Left colon (tissue), 2 donors: ENCODE data around the gene LATS1. TPM values are rescaled to one million over a fixed set of nuclear protein-coding genes. Genes with fewer than 3 reads are reported as not detected.

Experiments used
- total RNA-seq, 2 donors: library from RNA; stranded (reverse); fragmentation: NEBNext Ultra II Directional; extraction: Animal tissue kit (Norgen Biotek cat#: 25700); gene quantifications; one replicate each; pipeline ENCODE4 v1.2.1, GENCODE V29; 2021
- donor health status: DM: no; HTN: no; CAD: no.
- donor health status: DM: yes; HTN: yes; CAD: no.

Gene LATS1
- total RNA-seq, 2 donors from 2014 or later, result 21.7 to 22.7 TPM

Other genes starting within 250 kb of the LATS1 start
- gene ZC3H12D, start 233.1 kb downstream of the LATS1 start, total RNA-seq, result 1 to 10 TPM; 4.3 to 8.7 TPM
- 10 to 100 TPM; 18.6 to 24.3 TPM for gene PPIL4, start 172.1 kb downstream of the LATS1 start, total RNA-seq
- gene GINM1, start 151.7 kb downstream of the LATS1 start, total RNA-seq, result 10 to 100 TPM; 39.4 to 48.1 TPM
- 10 to 100 TPM; 11.1 to 11.3 TPM for gene KATNA1, start 69.4 kb downstream of the LATS1 start, total RNA-seq
- gene NUP43, start 28.4 kb upstream of the LATS1 start, total RNA-seq, result 10 to 100 TPM; 19.6 to 29.4 TPM
- 10 to 100 TPM; 52.4 to 55.9 TPM for gene PCMT1, start 31.6 kb upstream of the LATS1 start, total RNA-seq
- 10 to 100 TPM; 21.9 to 22.2 TPM for gene LRP11, start 146.3 kb upstream of the LATS1 start, total RNA-seq
- under 1 TPM in 1 of 2 donors, not detected in 1; 0.61 TPM for gene RAET1E, start 180.0 kb upstream of the LATS1 start, total RNA-seq
- gene RAET1G, start 205.0 kb upstream of the LATS1 start, total RNA-seq, result not detected
- gene ULBP2, start 223.9 kb upstream of the LATS1 start, total RNA-seq, result under 1 TPM in 1 of 2 donors, not detected in 1; 0.31 TPM
- under 1 TPM in 1 of 2 donors, not detected in 1; 0.09 TPM for gene ULBP1, start 245.8 kb upstream of the LATS1 start, total RNA-seq